ENCODE data around the gene PRKCA. TPM values are rescaled to one million over a fixed set of nuclear protein-coding genes. Genes with fewer than 3 reads are reported as not detected.

Gene PRKCA
- total and polyA plus RNA-seq, 9 of the 15 experiments (the other 6 are each of a cell fraction or from before 2014, with no cell fraction given), result 3.2 to 33.0 (median 17.8) TPM

DNA sequence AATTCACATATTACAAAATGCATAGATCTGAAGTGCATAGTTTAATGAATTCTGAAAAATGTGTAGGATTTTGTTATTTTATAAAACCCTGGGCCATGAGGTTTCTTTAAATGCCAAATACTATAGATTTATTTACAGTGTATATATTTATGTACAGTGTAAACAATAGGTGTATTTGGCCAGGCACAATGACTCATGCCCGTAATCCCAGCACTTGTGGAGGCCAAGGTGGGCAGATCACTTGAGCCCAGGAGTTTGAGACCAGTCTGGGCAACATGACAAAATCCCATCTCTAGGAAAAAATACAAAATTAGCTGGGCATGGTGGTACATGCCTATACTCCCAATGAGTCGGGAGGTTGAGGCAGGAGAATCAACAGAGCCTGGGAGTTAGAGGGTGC, 249.4 kb downstream of the PRKCA start:
- DNase-seq (ENCODE audit: extremely low read depth in 1 of 4, low spot score in 3 of 4) (no peak), FAIRE-seq (no peak), ATAC-seq (no peak)
- ChIA-PET POLR2A (no interaction called here), CTCF (ENCODE audit: low intra/inter-chr PET ratio) (no interaction called here)
- no peak for TF ChIP-seq HDAC6 (IDR thresholded peaks at IDR 0.05; ENCODE audit: low read depth, low read length)
- Histone ChIP-seq H3K4me2 (ENCODE audit: insufficient read depth, low read length) (no peak overlapping the region), H3K9me1 (ENCODE audit: control insufficient read depth, insufficient read depth, low read length) (no peaks in the 10 kb centered on the region), H3K4me1 (replicated peaks in 1 of 2; ENCODE audit: control insufficient read depth in 2 of 2, insufficient read depth in 2 of 2, low read length in 2 of 2) (no peaks in the 10 kb centered on the region; a peak in 2 of 5 replicates), H4K20me1 (replicated peaks; ENCODE audit: control insufficient read depth, insufficient read depth, low read length) (peaks cover 7% of the 10 kb centered on the region; the same call in 1 of the 2 replicates), H3K9me3 (replicated peaks; ENCODE audit: control insufficient read depth, insufficient read depth, low read depth, low read length) (no peaks in the 10 kb centered on the region), H3K36me3 (ENCODE audit: control insufficient read depth, insufficient read depth, low read length) (no peaks in the 10 kb centered on the region; the same call in 2 of the 3 replicates), H3K9ac (ENCODE audit: insufficient read depth in 1 of 2, low read depth in 2 of 2, low read length in 2 of 2) (no peak overlapping the region), H3K27me3 (ENCODE audit: control insufficient read depth in 2 of 2, insufficient read depth in 2 of 2, low read length in 2 of 2) (no peaks in the 10 kb centered on the region), H3K79me2 (ENCODE audit: control insufficient read depth, insufficient read depth, low read length) (no peaks in the 10 kb centered on the region), H3K4me3 (no peak overlapping the region), H2AFZ (ENCODE audit: low read depth, low read length) (no peak overlapping the region), H3K27ac (ENCODE audit: extremely low read depth, low read depth, low read length) (no peak overlapping the region)
- 92% methylated on average over 2 of the region's 2 CpGs for WGBS (ENCODE audit: insufficient coverage, low coverage, missing lambda C conversion rate)
- no TSS peak for BruUV-seq (replicated peaks)
- intact Hi-C loops (cut with micrococcal nuclease) (no loop called here), in situ Hi-C loops (cut with MboI) (no loop called here)

DNA sequence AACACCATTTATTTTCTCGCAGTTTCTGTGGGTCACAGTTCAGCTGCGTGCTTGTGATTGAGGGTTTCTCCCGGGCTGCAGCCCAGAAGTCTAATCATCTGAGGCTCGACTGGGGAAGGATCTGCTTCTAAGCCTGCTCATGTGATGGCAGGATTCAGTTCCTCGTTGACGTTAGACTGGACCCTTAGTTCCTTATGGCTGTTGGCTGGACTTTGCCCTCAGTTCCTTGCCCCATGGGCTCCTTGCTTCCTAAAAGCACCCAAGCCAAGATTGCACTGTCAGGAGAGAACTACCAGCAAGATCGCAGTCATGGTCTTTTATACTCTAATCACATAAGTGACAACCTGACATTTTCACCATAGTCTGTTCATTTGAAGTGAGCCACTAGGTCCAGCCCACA, 250.0 kb downstream of the PRKCA start:
- H3K27me3 ChIP-seq (ENCODE audit: control insufficient read depth in 2 of 2, insufficient read depth in 2 of 2, low read length in 2 of 2), result no peaks in the 10 kb centered on the region
- no peak overlapping the region for H2AFZ ChIP-seq (ENCODE audit: low read depth, low read length)
- no peak for TF ChIP-seq CBFA2T3 (IDR thresholded peaks at IDR 0.05)
- no peak for TF ChIP-seq TEAD1 (CRISPR knock-in tag; IDR thresholded peaks at IDR 0.05)
- TF ChIP-seq ZNF431 (CRISPR knock-in tag; IDR thresholded peaks at IDR 0.05), result no peak
- TF ChIP-seq POLR2H (tag; IDR thresholded peaks at IDR 0.05; ENCODE audit: low read depth), result no peak
- TF ChIP-seq SPI1 (IDR thresholded peaks at IDR 0.05; ENCODE audit: borderline replicate concordance, low read depth, low read length), result no peak
- TF ChIP-seq, protein P1, sequence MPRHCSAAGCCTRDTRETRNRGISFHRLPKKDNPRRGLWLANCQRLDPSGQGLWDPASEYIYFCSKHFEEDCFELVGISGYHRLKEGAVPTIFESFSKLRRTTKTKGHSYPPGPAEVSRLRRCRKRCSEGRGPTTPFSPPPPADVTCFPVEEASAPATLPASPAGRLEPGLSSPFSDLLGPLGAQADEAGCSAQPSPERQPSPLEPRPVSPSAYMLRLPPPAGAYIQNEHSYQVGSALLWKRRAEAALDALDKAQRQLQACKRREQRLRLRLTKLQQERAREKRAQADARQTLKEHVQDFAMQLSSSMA (CRISPR knock-in tag; IDR thresholded peaks at IDR 0.05), result no peak
- no peak for TF ChIP-seq ZNF586 (CRISPR knock-in tag; conservative IDR thresholded peaks at IDR 0.05)
- no peak for TF ChIP-seq STAG1 (CRISPR knock-in tag; IDR thresholded peaks at IDR 0.05; ENCODE audit: borderline replicate concordance)
- no peak for TF ChIP-seq PHTF2 (CRISPR knock-in tag; IDR thresholded peaks at IDR 0.05)
- ChIA-PET CTCF (ENCODE audit: low intra/inter-chr PET ratio) (no interaction called here), POLR2A (interaction anchor here (0.9 kb wide), 1 partner anchor 13 kb away, joined by 3 read pairs; no protein-coding TSS in a partner anchor)
- H4K20me1 ChIP-seq (replicated peaks; ENCODE audit: control insufficient read depth, insufficient read depth, low read length), result peaks cover 2% of the 10 kb centered on the region; the same call in 1 of the 2 replicates
- FAIRE-seq (no peak), DNase-seq (ENCODE audit: extremely low read depth in 1 of 4, low spot score in 3 of 4) (no peak), ATAC-seq (no peak)
- no peak overlapping the region for H3K27ac ChIP-seq (ENCODE audit: extremely low read depth, low read depth, low read length)
- no peaks in the 10 kb centered on the region for H3K79me2 ChIP-seq (ENCODE audit: control insufficient read depth, insufficient read depth, low read length)
- H3K36me3 ChIP-seq (ENCODE audit: control insufficient read depth, insufficient read depth, low read length), result no peaks in the 10 kb centered on the region; the same call in 2 of the 3 replicates
- no peak overlapping the region for H3K4me3 ChIP-seq
- no peaks in the 10 kb centered on the region for H3K9me1 ChIP-seq (ENCODE audit: control insufficient read depth, insufficient read depth, low read length)
- H3K4me2 ChIP-seq (ENCODE audit: insufficient read depth, low read length), result no peak overlapping the region
- in situ Hi-C loops (cut with MboI), result no loop called here
- H3K9me3 ChIP-seq (replicated peaks; ENCODE audit: control insufficient read depth, insufficient read depth, low read depth, low read length), result no peaks in the 10 kb centered on the region
- no peaks in the 10 kb centered on the region; a peak in 2 of 5 replicates for H3K4me1 ChIP-seq (replicated peaks in 1 of 2; ENCODE audit: control insufficient read depth in 2 of 2, insufficient read depth in 2 of 2, low read length in 2 of 2)
- 83% methylated on average over 7 of the region's 7 CpGs for WGBS (ENCODE audit: insufficient coverage, low coverage, missing lambda C conversion rate)
- no TSS peak for BruUV-seq (replicated peaks)
- intact Hi-C loops (cut with micrococcal nuclease), result no loop called here
- H3K9ac ChIP-seq (ENCODE audit: insufficient read depth in 1 of 2, low read depth in 2 of 2, low read length in 2 of 2), result no peak overlapping the region

Data from K562 (cell line).